HepG2 (cell line): ENCODE measurements around the gene TUBB4B. TPM values are rescaled to one million over a fixed set of nuclear protein-coding genes. Genes with fewer than 3 reads are reported as not detected.
A peak's percentile ranks its signal among the peaks of the same experiment; 100 is the strongest.

ENCODE experiments used
- CBX1 ChIP-seq: IDR thresholded peaks from one replicate; pipeline ENCODE4 v1.6.1; 2016; ENCODE audit warnings: antibody characterized with exemption, low read depth
- LCORL ChIP-seq, 2 experiments: fragments of 450-650 bp in 1 of 2; sonication (generic) in 1 of 2; formaldehyde crosslinking in 1 of 2; IDR thresholded peaks; 2 replicates each; pipeline versions ENCODE4 v1.5.0 to v1.6.1; 2017 to 2020; ENCODE audit warnings: antibody characterized with exemption in 1 of 2, missing genetic modification reagents in 1 of 2
- NR2F1 ChIP-seq, 2 experiments: fragments of 450-650 bp in 1 of 2; formaldehyde crosslinking in 1 of 2; IDR thresholded peaks; 2 replicates each; pipeline versions ENCODE4 v1.5.0 to v1.6.1; 2016 to 2020; ENCODE audit warnings: mild to moderate bottlenecking in 1 of 2, missing compliant biosample characterization in 1 of 2, missing genetic modification reagents in 1 of 2, moderate library complexity in 1 of 2
- RBFOX2 ChIP-seq: fragments of 200-400 bp; formaldehyde crosslinking; IDR thresholded peaks from 2 replicates; pipeline ENCODE4 v1.6.1; 2017; ENCODE audit warnings: low read depth, mild to moderate bottlenecking, low read length
- SALL2 ChIP-seq: sonication (generic); formaldehyde crosslinking; IDR thresholded peaks from 2 replicates; pipeline ENCODE4 v1.8.1; 2023; ENCODE audit warnings: mild to moderate bottlenecking, missing genetic modification reagents, inconsistent platforms
- SIX1 ChIP-seq: sonication (generic); formaldehyde crosslinking; IDR thresholded peaks from 2 replicates; pipeline ENCODE4 v1.4.0; 2020; ENCODE audit warnings: missing genetic modification reagents, borderline replicate concordance
- SNAI1 ChIP-seq: sonication (generic); formaldehyde crosslinking; IDR thresholded peaks from 2 replicates; pipeline ENCODE4 v1.5.0; 2020; ENCODE audit warnings: mild to moderate bottlenecking, missing genetic modification reagents, borderline replicate concordance
- TBX2 ChIP-seq: sonication (generic); formaldehyde crosslinking; IDR thresholded peaks from 2 replicates; pipeline ENCODE4 v1.5.0; 2020; ENCODE audit warnings: missing genetic modification reagents, mild to moderate bottlenecking, borderline replicate concordance
- THAP11 ChIP-seq: IDR thresholded peaks from 2 replicates; pipeline ENCODE4 v1.6.1; 2016; ENCODE audit warnings: missing biosample characterization, missing genetic modification reagents
- ZHX1 ChIP-seq: sonication (generic); formaldehyde crosslinking; IDR thresholded peaks from 2 replicates; pipeline ENCODE4 v1.8.1; 2022; ENCODE audit warnings: low read depth, mild to moderate bottlenecking, missing genetic modification reagents
- ZNF598 ChIP-seq: sonication (generic); formaldehyde crosslinking; IDR thresholded peaks from 2 replicates; pipeline ENCODE4 v1.5.1; 2020; ENCODE audit warnings: mild to moderate bottlenecking, missing genetic modification reagents, borderline replicate concordance
- ZNF710 ChIP-seq: sonication (generic); formaldehyde crosslinking; IDR thresholded peaks from 2 replicates; pipeline ENCODE4 v1.5.0; 2020; ENCODE audit warnings: mild to moderate bottlenecking, missing genetic modification reagents, borderline replicate concordance
- polyA plus RNA-seq, 8 experiments: library from polyadenylated mRNA; depleted of rRNA in 3 of 8; stranded (reverse) in 7 of 8; unstranded in 1 of 8; fragments of >200 nt; fragmentation: Illumina TruSeq in 4 of 8; extraction: Trizol in 4 of 8; gene quantifications; 2 replicates each; pipeline versions ENCODE4 v1.2.1 to v1.2.3, GENCODE V29; 2011 to 2016; ENCODE audit warnings: low read depth in 4 of 8, missing spikeins in 1 of 8, mixed read lengths in 1 of 8; ENCODE audit not compliant: insufficient read depth in 1 of 8
- total RNA-seq, 5 experiments: library from RNA; depleted of rRNA; stranded (reverse); fragments of >200 nt; fragmentation: Illumina TruSeq; extraction: Trizol; gene quantifications; 2 replicates each; pipeline ENCODE4 v1.2.3, GENCODE V29; 2016; ENCODE audit warnings: low read depth in 1 of 5
- TF ChIP-seq, protein P1 (sequence below), 2 experiments: IDR thresholded peaks; 2 replicates each; pipeline ENCODE4 v1.6.1; 2011 to 2012; ENCODE audit warnings: low read length in 2 of 2, borderline replicate concordance in 1 of 2, low read depth in 1 of 2, mild to moderate bottlenecking in 1 of 2, moderate library complexity in 1 of 2
- TF ChIP-seq, protein P2 (sequence below): IDR thresholded peaks from 2 replicates; pipeline ENCODE4 v1.6.1; 2016
- TF ChIP-seq, protein P3 (sequence below): IDR thresholded peaks from 2 replicates; pipeline ENCODE4 v1.6.1; 2016; ENCODE audit warnings: control low read depth

The TUBB4B gene
- total and polyA plus RNA-seq, 2 of the 13 experiments (the other 11 are each of a cell fraction or from before 2014, with no cell fraction given): 182 to 412 TPM

GRCh38 chr9:137200311-137201204 is 40.5 kb upstream of the TUBB4B start, which contains the start of gene TPRN (continued):
- TF ChIP-seq, protein P1, sequence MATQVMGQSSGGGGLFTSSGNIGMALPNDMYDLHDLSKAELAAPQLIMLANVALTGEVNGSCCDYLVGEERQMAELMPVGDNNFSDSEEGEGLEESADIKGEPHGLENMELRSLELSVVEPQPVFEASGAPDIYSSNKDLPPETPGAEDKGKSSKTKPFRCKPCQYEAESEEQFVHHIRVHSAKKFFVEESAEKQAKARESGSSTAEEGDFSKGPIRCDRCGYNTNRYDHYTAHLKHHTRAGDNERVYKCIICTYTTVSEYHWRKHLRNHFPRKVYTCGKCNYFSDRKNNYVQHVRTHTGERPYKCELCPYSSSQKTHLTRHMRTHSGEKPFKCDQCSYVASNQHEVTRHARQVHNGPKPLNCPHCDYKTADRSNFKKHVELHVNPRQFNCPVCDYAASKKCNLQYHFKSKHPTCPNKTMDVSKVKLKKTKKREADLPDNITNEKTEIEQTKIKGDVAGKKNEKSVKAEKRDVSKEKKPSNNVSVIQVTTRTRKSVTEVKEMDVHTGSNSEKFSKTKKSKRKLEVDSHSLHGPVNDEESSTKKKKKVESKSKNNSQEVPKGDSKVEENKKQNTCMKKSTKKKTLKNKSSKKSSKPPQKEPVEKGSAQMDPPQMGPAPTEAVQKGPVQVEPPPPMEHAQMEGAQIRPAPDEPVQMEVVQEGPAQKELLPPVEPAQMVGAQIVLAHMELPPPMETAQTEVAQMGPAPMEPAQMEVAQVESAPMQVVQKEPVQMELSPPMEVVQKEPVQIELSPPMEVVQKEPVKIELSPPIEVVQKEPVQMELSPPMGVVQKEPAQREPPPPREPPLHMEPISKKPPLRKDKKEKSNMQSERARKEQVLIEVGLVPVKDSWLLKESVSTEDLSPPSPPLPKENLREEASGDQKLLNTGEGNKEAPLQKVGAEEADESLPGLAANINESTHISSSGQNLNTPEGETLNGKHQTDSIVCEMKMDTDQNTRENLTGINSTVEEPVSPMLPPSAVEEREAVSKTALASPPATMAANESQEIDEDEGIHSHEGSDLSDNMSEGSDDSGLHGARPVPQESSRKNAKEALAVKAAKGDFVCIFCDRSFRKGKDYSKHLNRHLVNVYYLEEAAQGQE (IDR thresholded peaks at IDR 0.05; ENCODE audit: borderline replicate concordance in 1 of 2, low read depth in 1 of 2, low read length in 2 of 2): peak in 1 of 2 experiments; percentile 73; a peak in 1 of 4 replicates
- peak; percentile 88 for TF ChIP-seq THAP11
- peak; percentile 80; the same call in 1 of the 2 replicates for TF ChIP-seq ZHX1
- no peak for TF ChIP-seq SNAI1
- TF ChIP-seq, protein P2, sequence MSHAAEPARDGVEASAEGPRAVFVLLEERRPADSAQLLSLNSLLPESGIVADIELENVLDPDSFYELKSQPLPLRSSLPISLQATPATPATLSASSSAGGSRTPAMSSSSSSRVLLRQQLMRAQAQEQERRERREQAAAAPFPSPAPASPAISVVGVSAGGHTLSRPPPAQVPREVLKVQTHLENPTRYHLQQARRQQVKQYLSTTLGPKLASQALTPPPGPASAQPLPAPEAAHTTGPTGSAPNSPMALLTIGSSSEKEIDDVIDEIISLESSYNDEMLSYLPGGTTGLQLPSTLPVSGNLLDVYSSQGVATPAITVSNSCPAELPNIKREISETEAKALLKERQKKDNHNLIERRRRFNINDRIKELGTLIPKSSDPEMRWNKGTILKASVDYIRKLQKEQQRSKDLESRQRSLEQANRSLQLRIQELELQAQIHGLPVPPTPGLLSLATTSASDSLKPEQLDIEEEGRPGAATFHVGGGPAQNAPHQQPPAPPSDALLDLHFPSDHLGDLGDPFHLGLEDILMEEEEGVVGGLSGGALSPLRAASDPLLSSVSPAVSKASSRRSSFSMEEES (CRISPR knock-in tag): peak; percentile 66; the same call in 1 of the 2 replicates
- TF ChIP-seq ZNF710 (CRISPR knock-in tag): no peak
- no peak; the same call in 1 of the 2 replicates for TF ChIP-seq SIX1 (CRISPR knock-in tag)
- TF ChIP-seq, protein P3, sequence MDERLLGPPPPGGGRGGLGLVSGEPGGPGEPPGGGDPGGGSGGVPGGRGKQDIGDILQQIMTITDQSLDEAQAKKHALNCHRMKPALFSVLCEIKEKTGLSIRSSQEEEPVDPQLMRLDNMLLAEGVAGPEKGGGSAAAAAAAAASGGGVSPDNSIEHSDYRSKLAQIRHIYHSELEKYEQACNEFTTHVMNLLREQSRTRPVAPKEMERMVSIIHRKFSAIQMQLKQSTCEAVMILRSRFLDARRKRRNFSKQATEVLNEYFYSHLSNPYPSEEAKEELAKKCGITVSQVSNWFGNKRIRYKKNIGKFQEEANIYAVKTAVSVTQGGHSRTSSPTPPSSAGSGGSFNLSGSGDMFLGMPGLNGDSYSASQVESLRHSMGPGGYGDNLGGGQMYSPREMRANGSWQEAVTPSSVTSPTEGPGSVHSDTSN (CRISPR knock-in tag): 0 out of 2 replicates have a peak, but pooled peaks have one; percentile 38
- TF ChIP-seq CBX1: peak; percentile 55
- no peak for TF ChIP-seq SALL2
- peak; percentile 98 for TF ChIP-seq RBFOX2
- TF ChIP-seq LCORL (IDR thresholded peaks at IDR 0.05): no peak
- peak; percentile 90 for TF ChIP-seq LCORL (CRISPR knock-in tag; IDR thresholded peaks at IDR 0.05)
- peak; percentile 83 for TF ChIP-seq TBX2 (CRISPR knock-in tag)
- TF ChIP-seq NR2F1 (CRISPR knock-in tag; IDR thresholded peaks at IDR 0.05): peak; percentile 74 to 88
- TF ChIP-seq ZNF598 (CRISPR knock-in tag): 0 out of 2 replicates have a peak, but pooled peaks have one; percentile 63
